Calu3 (cell line): ENCODE measurements around the gene LRRC59. TPM values are rescaled to one million over a fixed set of nuclear protein-coding genes. Genes with fewer than 3 reads are reported as not detected.
A peak's percentile ranks its signal among the peaks of the same experiment; 100 is the strongest.

ENCODE experiments used
- BruUV-seq: library from RNA; stranded (reverse); fragments of 400-500 nt; replicated peaks from 2 replicates; lab custom pipeline; 2021; lab: Mats Ljungman, UMichigan
- CTCF ChIA-PET: fragments of 300-600 bp; sonication (Branson Sonifier 250); formaldehyde crosslinking; loops from one replicate; lab custom pipeline; 2022; ENCODE audit warnings: antibody characterized with exemption; lab: Charles Lee
- DNase-seq: peaks from one replicate; pipeline ENCODE4 v3.0.0; 2022
- H3K27ac Mint-ChIP-seq: one replicate; pipeline ENCODE4 v1.8.0; 2022; ENCODE audit warnings: mixed read lengths; ENCODE audit not compliant: unreplicated experiment
- H3K27me3 Mint-ChIP-seq: one replicate; pipeline ENCODE4 v1.8.0; 2022; ENCODE audit warnings: mixed read lengths; ENCODE audit not compliant: unreplicated experiment
- H3K36me3 Mint-ChIP-seq: one replicate; pipeline ENCODE4 v1.8.0; 2022; ENCODE audit warnings: mild to moderate bottlenecking, moderate library complexity, mixed read lengths; ENCODE audit not compliant: insufficient read depth, unreplicated experiment
- H3K4me1 Mint-ChIP-seq: one replicate; pipeline ENCODE4 v1.8.0; 2022; ENCODE audit warnings: mild to moderate bottlenecking, low read depth, mixed read lengths; ENCODE audit not compliant: unreplicated experiment
- H3K4me3 Mint-ChIP-seq: one replicate; pipeline ENCODE4 v1.8.0; 2022; ENCODE audit warnings: mild to moderate bottlenecking, low read depth, moderate library complexity, mixed read lengths; ENCODE audit not compliant: unreplicated experiment
- H3K9me3 Mint-ChIP-seq: one replicate; pipeline ENCODE4 v1.8.0; 2022; ENCODE audit warnings: low read depth, mixed read lengths; ENCODE audit not compliant: unreplicated experiment
- CTCF ChIP-seq: fragments of 200-600 bp; IDR thresholded peaks from one replicate; pipeline ENCODE4 v1.8.0; 2022; ENCODE audit warnings: antibody characterized with exemption; ENCODE audit not compliant: unreplicated experiment
- intact Hi-C: fragments of 100-400 bp; cut with micrococcal nuclease; formaldehyde crosslinking; loops from one replicate; pipeline ENCODE4 v1.10.0; 2022; ENCODE audit not compliant: unreplicated experiment
- total RNA-seq: library from RNA; stranded (reverse); gene quantifications from 2 replicates; pipeline ENCODE4 v1.2.3, GENCODE V29; 2022

LRRC59 gene
- total RNA-seq, 1 experiment from 2014 or later, result 212 TPM

DNA sequence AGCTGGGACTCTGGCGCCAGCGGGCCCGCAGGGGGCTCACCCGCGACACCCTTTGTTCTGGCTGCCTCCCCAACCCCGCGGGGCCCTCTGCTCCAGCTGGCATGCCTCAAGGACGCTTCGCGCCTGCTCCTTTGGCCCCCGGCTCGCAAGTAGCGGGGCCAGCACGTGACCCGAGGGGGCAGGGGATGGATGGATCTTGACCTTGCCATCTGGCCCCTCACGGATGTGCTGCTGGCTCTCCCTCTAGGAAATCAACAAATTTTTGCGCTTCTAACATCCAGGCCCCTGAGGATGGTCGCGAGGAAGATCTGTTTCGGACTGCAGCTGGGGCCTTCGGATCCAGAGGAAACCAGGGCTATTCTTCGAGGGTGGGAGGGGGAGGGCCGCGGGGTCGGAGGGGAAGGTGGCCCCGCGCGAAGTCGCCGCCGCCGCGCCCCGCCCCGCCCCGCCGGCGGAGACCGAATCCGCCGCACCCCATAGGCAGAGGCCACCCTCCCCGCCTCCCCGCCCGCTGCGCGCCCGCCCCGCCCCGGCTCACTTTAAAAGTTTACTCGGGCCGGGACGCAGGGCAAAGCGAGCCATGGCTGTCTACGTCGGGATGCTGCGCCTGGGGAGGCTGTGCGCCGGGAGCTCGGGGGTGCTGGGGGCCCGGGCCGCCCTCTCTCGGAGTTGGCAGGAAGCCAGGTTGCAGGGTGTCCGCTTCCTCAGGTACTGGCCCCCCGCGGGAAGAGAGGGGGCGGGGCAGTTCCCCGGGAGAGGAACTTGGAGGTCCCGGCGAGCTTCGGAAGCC, 28.6 kb upstream of the LRRC59 start, which contains the start of gene ACSF2:
TSS of gene ACSF2 (plus strand) at position 537 of the 790 bp plus-strand sequence. CDS start at position 581, 44 bp downstream.
- TF ChIP-seq CTCF, result no peak
- Mint-ChIP-seq H3K27me3 (no peaks in the 10 kb centered on the region), H3K4me3 (peak within 1 kb of the TSS; percentile 87), H3K36me3 (peaks cover 46% of the 10 kb centered on the region), H3K4me1 (peaks cover 73% of the 10 kb centered on the region), H3K9me3 (no peaks in the 10 kb centered on the region), H3K27ac (peak within 1 kb of the TSS; percentile 88)
- CTCF ChIA-PET, result interaction anchor here (0.5 to 5.4 kb wide), 8 partner anchors 14 to 342 kb away, joined by 3 to 36 read pairs (median 4); partner anchors contain the start of gene LRRC59
- intact Hi-C loops, result loop anchor here (2.0 kb wide), 1 partner anchor 15 kb away; no protein-coding TSS in a partner anchor
- DNase-seq, result peak; percentile 87
- TSS peak; percentile 75 for BruUV-seq

GRCh38 chr17:50424996-50425681, 27.8 kb upstream of the LRRC59 start:
- H3K36me3 Mint-ChIP-seq, result peaks cover 45% of the 10 kb centered on the region
- H3K9me3 Mint-ChIP-seq, result no peaks in the 10 kb centered on the region
- intact Hi-C loops, result loop anchor here (5.0 kb wide), 1 partner anchor 52 kb away; the partner anchor contains the start of gene RSAD1
- peaks cover 73% of the 10 kb centered on the region for H3K4me1 Mint-ChIP-seq
- BruUV-seq, result no TSS peak
- peak overlapping the region; percentile 88 for H3K27ac Mint-ChIP-seq
- H3K27me3 Mint-ChIP-seq, result no peaks in the 10 kb centered on the region
- CTCF ChIA-PET, result interaction anchor here (0.7 to 5.4 kb wide), 3 partner anchors 28 to 343 kb away, joined by 3 to 36 read pairs (median 4); partner anchors contain the start of gene LRRC59
- H3K4me3 Mint-ChIP-seq, result peak overlapping the region; percentile 87
- DNase-seq, result no peak
- TF ChIP-seq CTCF, result no peak

DNA sequence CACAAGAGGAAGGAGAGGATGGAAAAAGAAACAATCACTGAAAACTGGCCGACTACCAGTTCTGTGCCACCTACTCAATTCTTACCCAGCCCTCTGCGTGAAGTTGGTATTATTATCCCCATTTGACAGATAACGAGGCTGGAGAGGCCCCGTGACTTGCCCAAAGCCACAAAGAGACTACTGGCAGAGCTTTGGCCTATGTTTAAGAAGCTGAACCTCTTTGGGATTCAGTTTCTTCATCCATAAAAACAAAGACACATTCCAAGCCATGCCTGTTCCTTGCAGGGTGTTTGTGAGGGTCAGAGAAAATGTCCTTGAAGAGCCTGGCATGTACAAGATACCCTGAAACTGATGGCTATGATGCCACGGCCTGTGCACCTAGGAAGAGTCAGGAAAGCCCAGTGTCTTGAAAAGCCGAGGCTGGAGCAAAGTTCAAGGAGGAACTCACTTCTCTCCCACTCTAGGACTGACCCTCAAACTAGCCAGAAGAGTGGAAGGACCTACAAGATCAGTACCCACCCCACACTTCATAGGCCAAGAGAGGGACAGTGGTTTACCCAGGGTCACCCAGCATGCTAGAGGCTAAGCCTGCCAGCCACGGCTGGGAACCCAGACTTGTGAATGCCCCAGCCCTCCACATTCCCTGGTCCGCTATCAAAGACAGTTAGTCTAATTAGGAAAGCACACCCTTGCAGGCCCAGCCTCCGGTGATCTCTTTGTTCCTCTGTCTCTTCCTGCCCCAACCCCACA, 27.1 kb upstream of the LRRC59 start:
- Mint-ChIP-seq H3K27ac (peak overlapping the region; percentile 88), H3K36me3 (peaks cover 37% of the 10 kb centered on the region), H3K9me3 (no peaks in the 10 kb centered on the region), H3K4me1 (peaks cover 70% of the 10 kb centered on the region), H3K27me3 (no peaks in the 10 kb centered on the region), H3K4me3 (peak overlapping the region; percentile 87)
- no TSS peak for BruUV-seq
- intact Hi-C loops, result loop anchor here (5.0 kb wide), 1 partner anchor 53 kb away; the partner anchor contains the start of gene RSAD1
- CTCF ChIA-PET, result interaction anchor here (0.6 to 5.4 kb wide), 3 partner anchors 27 to 211 kb away, joined by 3 to 36 read pairs (median 4); partner anchors contain the start of gene LRRC59
- DNase-seq, result peak; percentile 24
- TF ChIP-seq CTCF, result no peak
